ENCODE data around the gene ETV5. TPM values are rescaled to one million over a fixed set of nuclear protein-coding genes. Genes with fewer than 3 reads are reported as not detected.

Gene ETV5
- total and polyA plus RNA-seq, 2 donors (not counting 1 experiment from before 2014, with no cell fraction given), result 0.12 to 0.74 TPM

DNA sequence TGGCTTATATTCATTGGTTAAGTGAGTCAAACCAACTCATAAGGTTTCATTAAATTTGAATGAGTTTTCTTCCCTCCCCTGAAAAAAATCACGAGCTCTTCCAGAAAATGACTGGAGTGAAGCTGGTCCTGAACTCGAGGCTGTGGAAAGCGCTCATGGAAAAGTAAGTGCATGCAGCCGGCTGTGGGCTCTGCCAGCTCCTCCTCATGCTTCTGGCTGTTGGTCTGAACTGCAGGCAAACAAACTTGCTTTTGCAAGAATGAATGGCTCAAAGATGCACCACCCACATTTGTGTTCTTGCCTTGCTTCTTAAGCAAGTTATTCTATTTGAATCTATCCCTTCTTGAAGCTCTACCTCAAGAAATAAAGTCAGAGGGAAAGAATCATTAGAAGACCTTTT, 6.2 kb downstream of the ETV5 start:
- no peak overlapping the region for H3K4me2 ChIP-seq (replicated peaks; ENCODE audit: low read depth, low read length, poor library complexity, severe bottlenecking)
- Mint-ChIP-seq H3K27ac (no peak overlapping the region), H3K27me3 (peaks cover 18% of the 10 kb centered on the region), H3K4me3 (no peak overlapping the region), H3K4me1 (peaks cover 11% of the 10 kb centered on the region), H3K9me3 (ENCODE audit: insufficient read depth) (no peaks in the 10 kb centered on the region)
- no peaks in the 10 kb centered on the region for H3K36me3 ChIP-seq (replicated peaks in 1 of 2; ENCODE audit: control extremely low read depth in 1 of 2, control insufficient read depth in 1 of 2, extremely low read depth in 1 of 2, insufficient read depth in 2 of 2, low read length in 1 of 2)
- no peaks in the 10 kb centered on the region for H3K9me3 ChIP-seq (ENCODE audit: control extremely low read depth in 1 of 3, control insufficient read depth in 2 of 3, insufficient read depth in 1 of 3, low read length in 2 of 3)
- TF ChIP-seq, protein P1, sequence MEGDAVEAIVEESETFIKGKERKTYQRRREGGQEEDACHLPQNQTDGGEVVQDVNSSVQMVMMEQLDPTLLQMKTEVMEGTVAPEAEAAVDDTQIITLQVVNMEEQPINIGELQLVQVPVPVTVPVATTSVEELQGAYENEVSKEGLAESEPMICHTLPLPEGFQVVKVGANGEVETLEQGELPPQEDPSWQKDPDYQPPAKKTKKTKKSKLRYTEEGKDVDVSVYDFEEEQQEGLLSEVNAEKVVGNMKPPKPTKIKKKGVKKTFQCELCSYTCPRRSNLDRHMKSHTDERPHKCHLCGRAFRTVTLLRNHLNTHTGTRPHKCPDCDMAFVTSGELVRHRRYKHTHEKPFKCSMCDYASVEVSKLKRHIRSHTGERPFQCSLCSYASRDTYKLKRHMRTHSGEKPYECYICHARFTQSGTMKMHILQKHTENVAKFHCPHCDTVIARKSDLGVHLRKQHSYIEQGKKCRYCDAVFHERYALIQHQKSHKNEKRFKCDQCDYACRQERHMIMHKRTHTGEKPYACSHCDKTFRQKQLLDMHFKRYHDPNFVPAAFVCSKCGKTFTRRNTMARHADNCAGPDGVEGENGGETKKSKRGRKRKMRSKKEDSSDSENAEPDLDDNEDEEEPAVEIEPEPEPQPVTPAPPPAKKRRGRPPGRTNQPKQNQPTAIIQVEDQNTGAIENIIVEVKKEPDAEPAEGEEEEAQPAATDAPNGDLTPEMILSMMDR (IDR thresholded peaks at IDR 0.05), result no peak
- TF ChIP-seq EZH2 (IDR thresholded peaks at IDR 0.05; ENCODE audit: borderline replicate concordance, insufficient read depth, low read depth, low read length, poor library complexity, severe bottlenecking), result no peak
- ChIA-PET CTCF (interaction anchor here (0.7 kb wide), 1 partner anchor 427 kb away, joined by 6 read pairs; no protein-coding TSS in a partner anchor), POLR2A (no interaction called here)
- WGBS (ENCODE audit: insufficient coverage), result 93% methylated on average over 3 of the region's 4 CpGs
- H3K4me1 ChIP-seq (ENCODE audit: control insufficient read depth in 2 of 2, insufficient read depth in 2 of 2, low read length in 2 of 2), result peaks cover 3 to 15% of the 10 kb centered on the region in 2 donors
- no peak overlapping the region for H3K4me3 ChIP-seq (ENCODE audit: control extremely low read depth in 1 of 5, extremely low read depth in 1 of 5, insufficient read depth in 1 of 5, low read depth in 2 of 5, low read length in 4 of 5)
- no peaks in the 10 kb centered on the region for H3K79me2 ChIP-seq (ENCODE audit: control insufficient read depth, insufficient read depth, low read length)
- ATAC-seq (ENCODE audit: low read depth) (no peak), DNase-seq (no peak)
- no peak overlapping the region for H3K9ac ChIP-seq (ENCODE audit: low read length)
- intact Hi-C loops (cut with micrococcal nuclease), result loop anchor here (10.0 kb wide), 1 partner anchor 722 kb away; no protein-coding TSS in a partner anchor
- no peak overlapping the region for H3K27ac ChIP-seq (ENCODE audit: low read length in 2 of 2)
- no peaks in the 10 kb centered on the region for H4K20me1 ChIP-seq (ENCODE audit: control insufficient read depth, insufficient read depth, low read length, poor library complexity, severe bottlenecking)
- peaks cover 0 to 32% (median 10%) of the 10 kb centered on the region in 4 experiments for H3K27me3 ChIP-seq (replicated peaks in 1 of 4; ENCODE audit: control extremely low read depth in 1 of 4, control insufficient read depth in 3 of 4, insufficient read depth in 4 of 4, low read length in 3 of 4)
- no peak overlapping the region for H2AFZ ChIP-seq (ENCODE audit: insufficient read depth, low read depth, low read length, poor library complexity, severe bottlenecking)

DNA sequence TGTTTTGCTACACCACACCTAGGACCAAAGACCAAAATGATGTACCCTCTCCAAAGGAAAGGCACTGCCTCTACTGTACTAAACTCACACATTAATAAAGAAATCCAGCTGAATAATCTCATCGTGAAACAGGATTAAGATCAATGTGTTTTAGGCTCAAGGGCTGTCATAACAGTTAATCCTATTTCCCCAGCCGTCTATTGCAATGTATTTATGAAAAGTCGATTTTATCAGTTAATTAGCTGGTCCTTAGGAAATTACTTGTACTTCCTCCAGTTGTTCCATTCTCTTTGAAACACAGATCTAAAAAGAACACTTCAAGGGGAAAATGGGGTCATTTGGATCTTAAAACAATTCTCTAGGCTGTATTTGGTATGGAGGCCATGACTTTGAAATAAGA, 8.5 kb downstream of the ETV5 start:
- no peaks in the 10 kb centered on the region for H4K20me1 ChIP-seq (ENCODE audit: control insufficient read depth, insufficient read depth, low read length, poor library complexity, severe bottlenecking)
- WGBS (ENCODE audit: insufficient coverage), result no CpG with 5 or more reads among the region's 3 CpGs
- Mint-ChIP-seq H3K9me3 (ENCODE audit: insufficient read depth) (no peaks in the 10 kb centered on the region), H3K27ac (no peak overlapping the region), H3K4me3 (no peak overlapping the region), H3K27me3 (peaks cover 25% of the 10 kb centered on the region), H3K4me1 (peaks cover 4% of the 10 kb centered on the region)
- no peak overlapping the region for H3K9ac ChIP-seq (ENCODE audit: low read length)
- H3K4me2 ChIP-seq (replicated peaks; ENCODE audit: low read depth, low read length, poor library complexity, severe bottlenecking), result no peak overlapping the region
- no peak overlapping the region for H2AFZ ChIP-seq (ENCODE audit: insufficient read depth, low read depth, low read length, poor library complexity, severe bottlenecking)
- peaks cover 6 to 9% of the 10 kb centered on the region in 2 donors for H3K4me1 ChIP-seq (ENCODE audit: control insufficient read depth in 2 of 2, insufficient read depth in 2 of 2, low read length in 2 of 2)
- no peak for TF ChIP-seq EZH2 (IDR thresholded peaks at IDR 0.05; ENCODE audit: borderline replicate concordance, insufficient read depth, low read depth, low read length, poor library complexity, severe bottlenecking)
- TF ChIP-seq, protein P1 (IDR thresholded peaks at IDR 0.05), result no peak
- H3K27ac ChIP-seq (ENCODE audit: low read length in 2 of 2), result no peak overlapping the region
- ChIA-PET POLR2A (no interaction called here), CTCF (no interaction called here)
- intact Hi-C loops (cut with micrococcal nuclease), result loop anchor here (10.0 kb wide), 1 partner anchor 724 kb away; no protein-coding TSS in a partner anchor
- H3K27me3 ChIP-seq (replicated peaks in 1 of 4; ENCODE audit: control extremely low read depth in 1 of 4, control insufficient read depth in 3 of 4, insufficient read depth in 4 of 4, low read length in 3 of 4), result peaks cover 0 to 30% (median 7%) of the 10 kb centered on the region in 4 experiments
- DNase-seq, result no peak
- no peak overlapping the region for H3K4me3 ChIP-seq (ENCODE audit: control extremely low read depth in 1 of 5, extremely low read depth in 1 of 5, insufficient read depth in 1 of 5, low read depth in 2 of 5, low read length in 4 of 5)
- no peaks in the 10 kb centered on the region for H3K9me3 ChIP-seq (ENCODE audit: control extremely low read depth in 1 of 3, control insufficient read depth in 2 of 3, insufficient read depth in 1 of 3, low read length in 2 of 3)
- no peaks in the 10 kb centered on the region for H3K36me3 ChIP-seq (replicated peaks in 1 of 2; ENCODE audit: control extremely low read depth in 1 of 2, control insufficient read depth in 1 of 2, extremely low read depth in 1 of 2, insufficient read depth in 2 of 2, low read length in 1 of 2)
- H3K79me2 ChIP-seq (ENCODE audit: control insufficient read depth, insufficient read depth, low read length), result no peaks in the 10 kb centered on the region
- ATAC-seq (ENCODE audit: low read depth), result no peak
